Ovary (tissue), 9 donors: ENCODE measurements around the gene NOP9. TPM values are rescaled to one million over a fixed set of nuclear protein-coding genes. Genes with fewer than 3 reads are reported as not detected.

Source experiments
- DNase-seq, 5 donors: peaks; one replicate each; pipeline ENCODE4 v3.0.0-alpha.2; 2019 to 2020
- H3K27ac ChIP-seq, 2 donors: fragments of 200-600 bp; one replicate each; pipeline versions ENCODE4 v1.5.1 to v1.8.0; 2019 to 2022
- H3K27me3 ChIP-seq: fragments of 200-600 bp; one replicate; pipeline ENCODE4 v1.8.0; 2022
- H3K36me3 ChIP-seq: fragments of 200-600 bp; sonication (generic); one replicate; pipeline ENCODE4 v1.5.1; 2019
- H3K4me1 ChIP-seq: one replicate; pipeline ENCODE4 v1.8.1; 2013; ENCODE audit warnings: mild to moderate bottlenecking, moderate library complexity; ENCODE audit not compliant: insufficient read depth
- H3K4me3 ChIP-seq: fragments of 200-600 bp; sonication (generic); one replicate; pipeline ENCODE4 v1.5.1; 2017
- H3K9me3 ChIP-seq, 2 donors: fragments of 200-600 bp in 1 of 2; sonication (generic) in 1 of 2; one replicate each; pipeline versions ENCODE4 v1.5.1 to v1.8.1; 2013 to 2019; ENCODE audit warnings: mild to moderate bottlenecking in 1 of 2, moderate library complexity in 1 of 2
- CTCF ChIP-seq, 3 donors: fragments of 450-650 bp in 2 of 3; fragments of 200-600 bp in 1 of 3; IDR thresholded peaks; one replicate each; pipeline versions ENCODE4 v1.5.1 to v1.8.0; 2016 to 2022; ENCODE audit warnings: antibody characterized with exemption in 3 of 3, mild to moderate bottlenecking in 1 of 3
- EP300 ChIP-seq: sonication (generic); formaldehyde crosslinking; IDR thresholded peaks from one replicate; pipeline ENCODE4 v1.6.1; 2017; ENCODE audit warnings: antibody characterized with exemption
- POLR2A ChIP-seq: fragments of 450-650 bp; IDR thresholded peaks from one replicate; pipeline ENCODE4 v1.6.1; 2017; ENCODE audit warnings: antibody characterized with exemption, mild to moderate bottlenecking, moderate library complexity
- WGBS, 3 donors: extraction: QIAGEN DNeasy Blood & Tissue Kit in 1 of 3; methylation state at CpG; one replicate each; pipeline versions ENCODE4 v1.1.5 to v1.1.7; 2013 to 2017; 5-methylcytosine and 5-hydroxymethylcytosine counted together
- intact Hi-C, 4 donors: fragments of 100-400 bp; cut with DNase I; formaldehyde crosslinking; loops; one replicate each; pipeline versions ENCODE4 v1.11.0 to v1.15.1; 2022 to 2023
- polyA plus RNA-seq, 2 donors: library from polyadenylated mRNA; stranded (reverse); fragments of 200-250 nt in 1 of 2; fragments of 350-450 nt in 1 of 2; fragmentation: Illumina TruSeq in 1 of 2; extraction: RNeasy Lipid Tissue Mini Kit (QIAGEN cat#74804) in 1 of 2; gene quantifications; one replicate each; pipeline ENCODE4 v1.2.3, GENCODE V29; 2013 to 2014
- total RNA-seq, 7 donors: library from RNA; depleted of rRNA in 2 of 7; stranded (reverse); fragments of >200 nt in 2 of 7; fragmentation: NEBNext Ultra II Directional in 3 of 7; extraction: Animal tissue kit (Norgen Biotek cat#: 25700) in 3 of 7; gene quantifications; one replicate each; pipeline versions ENCODE4 v1.1.0 to v1.2.4, GENCODE V29; 2016 to 2023
- donor health status: DM: no; HTN: no; CAD: no; lungs with moderate emphysema.
- donor health status: DM: no; HTN: no; CAD: no.
- donor health status: Bipolar disorder and iron deficiency.
- donor health status: DM: yes; HTN: yes; CAD: no.
- donor health status: DM: no; HTN: no; CAD: no.
- donor health status: DM: yes; HTN: yes; CAD: no.

Gene NOP9
- total and polyA plus RNA-seq, 9 donors, result 9.2 to 28.6 (median 22.1) TPM

- Histone ChIP-seq H3K27me3 (no peaks in the 10 kb centered on the region), H3K27ac (no peak overlapping the region), H3K4me1 (peaks cover 9% of the 10 kb centered on the region)
Observed at GRCh38 chr14:24316597-24316950, 16.9 kb downstream of the NOP9 start.

GRCh38 chr14:24317141-24317928 lies 17.7 kb downstream of the NOP9 start:
- H3K4me3 ChIP-seq, result no peak overlapping the region
- no peak overlapping the region for H3K27ac ChIP-seq
- H3K27me3 ChIP-seq, result no peaks in the 10 kb centered on the region
- TF ChIP-seq CTCF (IDR thresholded peaks at IDR 0.05) (no peak), EP300 (no peak), POLR2A (no peak)
- no peak for DNase-seq
- H3K36me3 ChIP-seq, result no peaks in the 10 kb centered on the region
- H3K4me1 ChIP-seq, result peaks cover 6% of the 10 kb centered on the region
- intact Hi-C loops, result no loop called here
- H3K9me3 ChIP-seq, result no peaks in the 10 kb centered on the region
- whole genome bisulfite sequencing, 3 donors, result 59 to 72% (median 66%) methylated on average over 3 of the region's 3 CpGs

More at GRCh38 chr14:24316597-24316950, 16.9 kb downstream of the NOP9 start:
- intact Hi-C loops, result no loop called here
- peak in 1 of 5 donors; percentile 51 for DNase-seq
- no peak for TF ChIP-seq EP300
- no peak for TF ChIP-seq POLR2A
- no peak for TF ChIP-seq CTCF (IDR thresholded peaks at IDR 0.05)
- H3K9me3 ChIP-seq, result no peaks in the 10 kb centered on the region
- H3K4me3 ChIP-seq, result no peak overlapping the region
- whole genome bisulfite sequencing, 3 donors, result 23 to 36% (median 25%) methylated on average over 11 to 18 of the region's 18 CpGs
- H3K36me3 ChIP-seq, result no peaks in the 10 kb centered on the region

- intact Hi-C loops, result no loop called here
- no peak overlapping the region for H3K4me3 ChIP-seq
- no peaks in the 10 kb centered on the region for H3K36me3 ChIP-seq
- H3K9me3 ChIP-seq, result no peaks in the 10 kb centered on the region
- H3K27ac ChIP-seq, result no peak overlapping the region
- no peak for DNase-seq
- H3K4me1 ChIP-seq, result peaks cover 2% of the 10 kb centered on the region
- 80 to 83% (median 80%) methylated on average over 14 of the region's 14 CpGs for WGBS, 3 donors
- TF ChIP-seq CTCF (IDR thresholded peaks at IDR 0.05), result no peak
- no peak for TF ChIP-seq POLR2A
- no peak for TF ChIP-seq EP300
- H3K27me3 ChIP-seq, result no peaks in the 10 kb centered on the region
Observed at GRCh38 chr14:24321212-24321975, 21.7 kb downstream of the NOP9 start.

- 32 to 45% (median 34%) methylated on average over 10 of the region's 10 CpGs for WGBS, 3 donors
- H3K36me3 ChIP-seq, result no peaks in the 10 kb centered on the region
- intact Hi-C loops, result no loop called here
- DNase-seq, result no peak
- no peaks in the 10 kb centered on the region for H3K4me1 ChIP-seq
- H3K27ac ChIP-seq, result no peak overlapping the region
- no peaks in the 10 kb centered on the region for H3K27me3 ChIP-seq
- TF ChIP-seq EP300, result no peak
- no peak for TF ChIP-seq CTCF (IDR thresholded peaks at IDR 0.05)
- TF ChIP-seq POLR2A, result no peak
- no peak overlapping the region for H3K4me3 ChIP-seq
- H3K9me3 ChIP-seq, result no peaks in the 10 kb centered on the region
Observed at GRCh38 chr14:24322672-24323071, 23.0 kb downstream of the NOP9 start.
